Spleen (tissue), 11 donors: ENCODE results near the gene PSMC2. TPM values are rescaled to one million over a fixed set of nuclear protein-coding genes. Genes with fewer than 3 reads are reported as not detected.

Experiments
- DNase-seq: peaks from one replicate; pipeline ENCODE4 v3.0.0-alpha.2; 2020
- H3K27ac ChIP-seq, 8 donors: fragments of 200-600 bp; sonication (generic) in 7 of 8; 1 replicate in 4 of 8; 2 replicates in 4 of 8; pipeline versions ENCODE4 v1.5.0 to v1.8.0; 2016 to 2021; ENCODE audit warnings: inconsistent platforms in 4 of 8, mild to moderate bottlenecking in 4 of 8, moderate library complexity in 1 of 8
- H3K27me3 ChIP-seq, 7 donors: fragments of 200-600 bp; sonication (generic) in 6 of 7; replicated peaks in 1 of 7; 1 replicate in 4 of 7; 2 replicates in 3 of 7; pipeline versions ENCODE4 v1.5.0 to v1.8.0; 2016 to 2021; ENCODE audit warnings: inconsistent platforms in 3 of 7, mild to moderate bottlenecking in 1 of 7
- H3K36me3 ChIP-seq, 6 donors: fragments of 200-600 bp; sonication (generic) in 5 of 6; 1 replicate in 4 of 6; 2 replicates in 2 of 6; pipeline versions ENCODE4 v1.5.0 to v1.8.0; 2016 to 2021; ENCODE audit warnings: inconsistent platforms in 2 of 6
- H3K4me1 ChIP-seq, 6 donors: fragments of 200-600 bp; sonication (generic) in 5 of 6; 1 replicate in 3 of 6; 2 replicates in 3 of 6; pipeline versions ENCODE4 v1.5.0 to v1.8.0; 2016 to 2021; ENCODE audit warnings: inconsistent platforms in 3 of 6
- H3K4me3 ChIP-seq, 8 donors: fragments of 200-600 bp; sonication (generic) in 7 of 8; 1 replicate in 4 of 8; 2 replicates in 4 of 8; pipeline versions ENCODE4 v1.5.0 to v1.8.0; 2016 to 2021; ENCODE audit warnings: inconsistent platforms in 4 of 8, mild to moderate bottlenecking in 4 of 8, moderate library complexity in 2 of 8
- H3K9me3 ChIP-seq, 8 donors: fragments of 200-600 bp; sonication (generic) in 7 of 8; 1 replicate in 4 of 8; 2 replicates in 4 of 8; pipeline versions ENCODE4 v1.5.0 to v1.8.0; 2016 to 2021; ENCODE audit warnings: inconsistent platforms in 4 of 8
- POLR2A ChIP-seq, 3 donors: fragments of 450-650 bp; IDR thresholded peaks; one replicate each; pipeline ENCODE4 v1.5.1; 2017; ENCODE audit warnings: antibody characterized with exemption in 3 of 3, mild to moderate bottlenecking in 1 of 3
- POLR2AphosphoS5 ChIP-seq, 3 donors: sonication (generic); formaldehyde crosslinking; IDR thresholded peaks; one replicate each; pipeline ENCODE4 v1.5.1; 2017; ENCODE audit warnings: antibody characterized with exemption in 3 of 3
- WGBS, 5 donors: extraction: QIAGEN DNeasy Blood & Tissue Kit in 3 of 5; methylation state at CpG; one replicate each; pipeline versions ENCODE4 v1.1.5 to v1.1.7; 2013 to 2018; 5-methylcytosine and 5-hydroxymethylcytosine counted together
- intact Hi-C: fragments of 100-400 bp; cut with DNase I; formaldehyde crosslinking; loops from one replicate; pipeline ENCODE4 v1.15.0; 2023; ENCODE audit warnings: low total_unique reads
- polyA plus RNA-seq, 3 donors: library from polyadenylated mRNA; stranded (reverse); fragments of 200-250 nt; gene quantifications; one replicate each; pipeline ENCODE4 v1.2.1, GENCODE V29; 2013
- total RNA-seq, 7 donors: library from RNA; depleted of rRNA in 3 of 7; stranded (reverse); fragments of >200 nt in 3 of 7; fragmentation: NEBNext Ultra II Directional in 4 of 7; extraction: Animal tissue kit (Norgen Biotek cat#: 25700) in 4 of 7; gene quantifications; one replicate each; pipeline versions ENCODE4 v1.1.0 to v1.2.1, GENCODE V29; 2016 to 2021
- TF ChIP-seq, protein P1 (sequence below), 11 experiments: fragments of 200-600 bp in 7 of 11; fragments of 450-650 bp in 4 of 11; sonication (generic) in 4 of 11; IDR thresholded peaks in 8 of 11; conservative IDR thresholded peaks in 3 of 11; 1 replicate in 7 of 11; 2 replicates in 4 of 11; pipeline versions ENCODE4 v1.4.0 to v1.8.0; 2016 to 2021; ENCODE audit warnings: antibody characterized with exemption in 11 of 11, inconsistent platforms in 4 of 11, mild to moderate bottlenecking in 1 of 11
- donor health status: healthy with polysubstance abuse.
- donor health status: DM: no; HTN: no; CAD: no; lungs with moderate emphysema.
- donor health status: DM: no; HTN: no; CAD: no.
- donor health status: Bipolar disorder and iron deficiency.
- donor health status: healthy.
- donor health status: DM: no; HTN: no; CAD: no.
- donor health status: DM: yes; HTN: yes; CAD: no.

Gene PSMC2
- total and polyA plus RNA-seq, 10 donors = 62.6 to 102 (median 85.8) TPM

DNA sequence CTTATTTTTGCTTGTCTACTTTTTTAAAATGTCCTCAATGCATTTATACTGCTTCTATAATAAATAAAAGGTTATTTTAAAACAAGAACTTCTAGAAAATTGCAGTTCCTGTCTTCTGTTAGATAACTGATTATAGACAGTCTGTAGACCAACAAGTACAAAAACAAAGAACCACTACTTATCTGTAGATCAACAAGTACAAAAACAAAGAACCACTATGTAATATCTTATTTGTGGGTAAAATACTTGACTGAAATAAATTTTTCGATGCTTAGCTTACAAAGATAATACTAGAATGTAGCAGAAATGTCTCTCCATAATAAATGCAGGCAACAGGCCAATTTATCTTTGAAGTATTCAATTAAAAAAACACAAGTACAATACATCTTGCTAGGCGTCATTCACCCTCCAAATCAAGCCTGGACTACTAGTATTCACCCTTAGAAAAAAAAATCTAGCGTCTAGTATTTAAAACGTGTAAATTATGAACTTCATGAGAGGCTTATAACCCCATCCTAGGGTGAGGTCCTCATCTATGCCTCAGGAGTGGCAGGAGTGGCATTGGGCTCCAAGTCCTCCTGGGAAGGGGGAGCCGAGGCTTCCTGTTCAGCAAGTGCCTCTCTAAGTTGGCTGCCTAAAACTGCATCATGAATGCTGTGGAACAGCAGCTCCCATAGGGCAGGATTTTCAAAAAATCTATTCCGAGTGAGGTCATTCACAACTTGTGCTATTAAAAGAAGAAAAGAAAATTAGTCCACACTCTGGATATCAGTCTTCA is 26.6 kb downstream of the PSMC2 start:
- H3K4me3 ChIP-seq = no peak overlapping the region
- DNase-seq = no peak
- no peaks in the 10 kb centered on the region for H3K4me1 ChIP-seq
- H3K9me3 ChIP-seq = no peaks in the 10 kb centered on the region
- H3K27me3 ChIP-seq = peaks cover 0 to 9% (median 0%) of the 10 kb centered on the region in 7 donors
- H3K36me3 ChIP-seq = peaks cover 0 to 19% (median 6%) of the 10 kb centered on the region in 6 donors
- no peak overlapping the region for H3K27ac ChIP-seq
- 69 to 75% (median 71%) methylated on average over 6 of the region's 6 CpGs for WGBS, 5 donors
- no peak for TF ChIP-seq POLR2A (IDR thresholded peaks at IDR 0.05)
- TF ChIP-seq, protein P1, sequence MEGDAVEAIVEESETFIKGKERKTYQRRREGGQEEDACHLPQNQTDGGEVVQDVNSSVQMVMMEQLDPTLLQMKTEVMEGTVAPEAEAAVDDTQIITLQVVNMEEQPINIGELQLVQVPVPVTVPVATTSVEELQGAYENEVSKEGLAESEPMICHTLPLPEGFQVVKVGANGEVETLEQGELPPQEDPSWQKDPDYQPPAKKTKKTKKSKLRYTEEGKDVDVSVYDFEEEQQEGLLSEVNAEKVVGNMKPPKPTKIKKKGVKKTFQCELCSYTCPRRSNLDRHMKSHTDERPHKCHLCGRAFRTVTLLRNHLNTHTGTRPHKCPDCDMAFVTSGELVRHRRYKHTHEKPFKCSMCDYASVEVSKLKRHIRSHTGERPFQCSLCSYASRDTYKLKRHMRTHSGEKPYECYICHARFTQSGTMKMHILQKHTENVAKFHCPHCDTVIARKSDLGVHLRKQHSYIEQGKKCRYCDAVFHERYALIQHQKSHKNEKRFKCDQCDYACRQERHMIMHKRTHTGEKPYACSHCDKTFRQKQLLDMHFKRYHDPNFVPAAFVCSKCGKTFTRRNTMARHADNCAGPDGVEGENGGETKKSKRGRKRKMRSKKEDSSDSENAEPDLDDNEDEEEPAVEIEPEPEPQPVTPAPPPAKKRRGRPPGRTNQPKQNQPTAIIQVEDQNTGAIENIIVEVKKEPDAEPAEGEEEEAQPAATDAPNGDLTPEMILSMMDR (IDR thresholded peaks at IDR 0.05 in 8 of 11, conservative IDR thresholded peaks at IDR 0.05 in 3 of 11) = no peak
- TF ChIP-seq POLR2AphosphoS5 (IDR thresholded peaks at IDR 0.05) = no peak
- intact Hi-C loops = no loop called here

DNA sequence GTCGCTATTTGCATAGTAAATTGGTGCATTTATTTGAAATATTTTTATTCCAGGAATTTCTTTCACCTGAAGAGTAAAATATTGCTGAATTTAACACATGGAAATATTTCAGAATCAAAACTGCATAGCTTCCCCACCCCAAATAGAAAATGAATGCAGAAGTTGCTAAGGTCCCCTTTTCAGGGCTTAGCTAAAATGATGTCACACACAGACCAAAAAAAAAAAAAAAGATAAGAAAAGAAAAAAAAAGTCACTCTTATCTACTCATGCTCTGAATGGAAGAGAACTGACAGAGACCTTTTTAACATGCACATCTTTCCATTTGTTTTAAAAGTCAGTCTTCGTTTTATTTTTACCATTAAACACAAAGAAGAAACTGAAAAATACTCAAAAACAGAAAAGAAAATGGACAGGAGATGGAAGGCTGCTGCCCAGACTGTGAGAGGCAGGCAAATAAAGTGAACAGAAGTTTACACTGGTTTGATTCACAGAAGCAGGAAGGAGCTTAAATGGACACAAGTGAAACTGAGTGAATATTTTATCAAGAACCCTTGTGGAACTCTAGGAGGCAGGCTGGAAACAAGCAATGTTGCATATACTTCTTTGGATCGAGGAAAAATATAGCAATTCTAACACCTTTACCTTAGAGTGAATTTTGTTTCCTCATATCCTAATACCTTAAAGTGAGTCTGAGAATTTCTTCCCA is 32.0 kb downstream of the PSMC2 start:
- Histone ChIP-seq H3K4me3 (no peak overlapping the region), H3K9me3 (no peaks in the 10 kb centered on the region), H3K27ac (no peak overlapping the region), H3K36me3 (no peaks in the 10 kb centered on the region), H3K27me3 (peaks cover 0 to 9% (median 0%) of the 10 kb centered on the region in 7 donors), H3K4me1 (no peaks in the 10 kb centered on the region)
- 66 to 83% (median 74%) methylated on average over 3 of the region's 3 CpGs for WGBS, 5 donors
- intact Hi-C loops = no loop called here
- DNase-seq = no peak
- TF ChIP-seq POLR2AphosphoS5 (IDR thresholded peaks at IDR 0.05) (no peak), POLR2A (IDR thresholded peaks at IDR 0.05) (no peak)
- TF ChIP-seq, protein P1 (IDR thresholded peaks at IDR 0.05 in 8 of 11, conservative IDR thresholded peaks at IDR 0.05 in 3 of 11) = no peak

DNA sequence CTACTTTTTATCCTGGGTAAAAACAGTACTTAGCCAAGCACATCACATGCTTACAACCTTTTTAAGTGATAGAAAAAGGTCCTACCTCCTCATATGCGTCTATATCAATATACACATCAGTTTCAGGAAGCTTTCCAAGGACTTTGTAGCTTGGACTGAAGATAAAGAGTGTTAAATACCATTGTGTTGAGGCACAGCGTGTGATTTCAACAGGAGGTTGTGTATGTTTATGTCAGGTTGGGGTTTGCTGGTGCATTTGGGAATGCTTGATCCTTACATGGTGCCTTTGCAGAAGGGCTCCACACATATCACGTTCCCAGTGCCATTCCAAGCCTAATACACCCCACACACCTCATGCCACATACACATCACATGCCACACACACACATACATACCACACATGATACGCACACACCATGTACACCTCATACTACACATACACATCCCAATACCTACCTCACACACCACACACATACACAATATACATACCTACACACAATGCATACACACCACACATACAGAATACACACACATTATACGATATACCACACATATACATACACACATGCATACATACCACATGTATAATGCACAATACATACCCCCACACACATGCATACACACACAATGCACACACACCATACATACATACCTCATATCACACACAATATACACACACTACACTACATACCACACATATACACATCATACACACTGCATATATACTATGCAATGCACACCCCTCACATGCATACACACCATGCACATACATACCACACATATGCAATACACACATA is 33.1 kb downstream of the PSMC2 start:
- H3K36me3 ChIP-seq = no peaks in the 10 kb centered on the region
- TF ChIP-seq POLR2A (IDR thresholded peaks at IDR 0.05) = no peak
- no peak for TF ChIP-seq POLR2AphosphoS5 (IDR thresholded peaks at IDR 0.05)
- TF ChIP-seq, protein P1 (IDR thresholded peaks at IDR 0.05 in 8 of 11, conservative IDR thresholded peaks at IDR 0.05 in 3 of 11) = no peak
- intact Hi-C loops = no loop called here
- H3K27ac ChIP-seq = no peak overlapping the region
- H3K4me3 ChIP-seq = no peak overlapping the region
- no peaks in the 10 kb centered on the region for H3K4me1 ChIP-seq
- H3K27me3 ChIP-seq = peaks cover 0 to 9% (median 0%) of the 10 kb centered on the region in 7 donors
- no peak for DNase-seq
- WGBS, 5 donors = 78 to 84% (median 79%) methylated on average over 5 of the region's 5 CpGs
- no peaks in the 10 kb centered on the region for H3K9me3 ChIP-seq
